Left ventricle myocardium inferior (tissue), 1 donor: ENCODE measurements around the gene SERPIND1. TPM values are rescaled to one million over a fixed set of nuclear protein-coding genes. Genes with fewer than 3 reads are reported as not detected.
"Not testable (repeated sequence)": the region's sequence is repeated elsewhere in the genome, so short reads cannot be mapped to it uniquely, and the experiment has no call there.

Experiments used
- DNase-seq: peaks from one replicate; pipeline ENCODE4 v3.0.0-alpha.2; 2020
- H3K27ac ChIP-seq: fragments of 200-600 bp; replicated peaks from 2 replicates; pipeline ENCODE4 v1.8.0; 2021
- H3K27me3 ChIP-seq: fragments of 200-600 bp; 2 replicates; pipeline ENCODE4 v1.8.0; 2021; ENCODE audit warnings: low read depth
- H3K36me3 ChIP-seq: fragments of 200-600 bp; 2 replicates; pipeline ENCODE4 v1.8.0; 2021
- H3K4me1 ChIP-seq: fragments of 200-600 bp; 2 replicates; pipeline ENCODE4 v1.8.0; 2021
- H3K4me3 ChIP-seq: fragments of 200-600 bp; 2 replicates; pipeline ENCODE4 v1.8.0; 2021; ENCODE audit warnings: mild to moderate bottlenecking, moderate library complexity
- H3K9me3 ChIP-seq: fragments of 200-600 bp; replicated peaks from 2 replicates; pipeline ENCODE4 v1.8.0; 2021
- intact Hi-C: fragments of 100-400 bp; cut with micrococcal nuclease; formaldehyde crosslinking; loops from one replicate; pipeline ENCODE4 v1.11.0; 2022
- total RNA-seq: library from RNA; stranded (reverse); fragmentation: NEBNext Ultra II Directional; extraction: Animal tissue kit (Norgen Biotek cat#: 25700); gene quantifications from one replicate; pipeline ENCODE4 v1.2.1, GENCODE V29; 2021
- TF ChIP-seq, protein P1 (sequence below): fragments of 200-600 bp; IDR thresholded peaks from 2 replicates; pipeline ENCODE4 v1.8.0; 2021; ENCODE audit warnings: antibody characterized with exemption, mild to moderate bottlenecking, borderline replicate concordance
- donor health status: DM: no; HTN: yes; CAD: no; lungs with severe emphysema.

The SERPIND1 gene
- total RNA-seq, 1 donor from 2014 or later: 0.16 TPM

DNA sequence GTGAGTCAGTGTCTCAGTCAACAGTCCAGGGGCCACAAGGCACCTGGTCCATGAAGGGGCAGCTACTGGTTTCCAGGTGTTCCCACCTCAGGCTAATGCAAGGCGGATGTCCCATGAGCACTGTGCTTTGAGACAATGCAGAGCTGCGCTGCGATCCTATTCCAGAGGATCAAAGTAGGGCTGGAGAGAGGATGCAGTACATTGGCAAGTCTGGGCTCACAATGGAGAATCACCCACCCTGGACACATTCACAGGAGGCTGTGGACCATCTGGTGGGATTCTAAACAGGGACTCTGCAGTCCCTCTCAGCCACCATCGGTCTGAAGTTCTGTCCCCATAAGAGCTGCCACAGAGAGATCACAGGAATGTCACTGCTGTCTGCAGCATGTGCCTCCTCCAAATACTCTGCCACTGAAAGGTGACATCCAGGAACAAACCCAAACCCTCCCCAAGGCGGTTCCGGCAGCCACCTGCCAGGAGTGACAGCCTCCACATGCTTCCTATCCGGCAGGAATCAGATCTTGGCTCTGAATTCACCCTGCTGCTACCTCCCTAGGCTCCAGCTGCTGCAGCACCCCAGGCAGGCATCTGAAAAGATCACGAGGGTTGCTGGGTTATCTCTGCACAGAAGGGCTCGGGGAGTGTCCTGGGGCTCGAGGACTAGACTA is 45.3 kb upstream of the SERPIND1 start:
- H3K9me3 ChIP-seq: no peaks in the 10 kb centered on the region
- DNase-seq: no peak
- H3K27ac ChIP-seq: no peak overlapping the region
- TF ChIP-seq, protein P1, sequence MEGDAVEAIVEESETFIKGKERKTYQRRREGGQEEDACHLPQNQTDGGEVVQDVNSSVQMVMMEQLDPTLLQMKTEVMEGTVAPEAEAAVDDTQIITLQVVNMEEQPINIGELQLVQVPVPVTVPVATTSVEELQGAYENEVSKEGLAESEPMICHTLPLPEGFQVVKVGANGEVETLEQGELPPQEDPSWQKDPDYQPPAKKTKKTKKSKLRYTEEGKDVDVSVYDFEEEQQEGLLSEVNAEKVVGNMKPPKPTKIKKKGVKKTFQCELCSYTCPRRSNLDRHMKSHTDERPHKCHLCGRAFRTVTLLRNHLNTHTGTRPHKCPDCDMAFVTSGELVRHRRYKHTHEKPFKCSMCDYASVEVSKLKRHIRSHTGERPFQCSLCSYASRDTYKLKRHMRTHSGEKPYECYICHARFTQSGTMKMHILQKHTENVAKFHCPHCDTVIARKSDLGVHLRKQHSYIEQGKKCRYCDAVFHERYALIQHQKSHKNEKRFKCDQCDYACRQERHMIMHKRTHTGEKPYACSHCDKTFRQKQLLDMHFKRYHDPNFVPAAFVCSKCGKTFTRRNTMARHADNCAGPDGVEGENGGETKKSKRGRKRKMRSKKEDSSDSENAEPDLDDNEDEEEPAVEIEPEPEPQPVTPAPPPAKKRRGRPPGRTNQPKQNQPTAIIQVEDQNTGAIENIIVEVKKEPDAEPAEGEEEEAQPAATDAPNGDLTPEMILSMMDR: no peak
- H3K36me3 ChIP-seq: peaks cover 65% of the 10 kb centered on the region
- H3K4me3 ChIP-seq: no peak overlapping the region
- peaks cover 9% of the 10 kb centered on the region for H3K4me1 ChIP-seq
- intact Hi-C loops: no loop called here
- H3K27me3 ChIP-seq: no peaks in the 10 kb centered on the region

DNA sequence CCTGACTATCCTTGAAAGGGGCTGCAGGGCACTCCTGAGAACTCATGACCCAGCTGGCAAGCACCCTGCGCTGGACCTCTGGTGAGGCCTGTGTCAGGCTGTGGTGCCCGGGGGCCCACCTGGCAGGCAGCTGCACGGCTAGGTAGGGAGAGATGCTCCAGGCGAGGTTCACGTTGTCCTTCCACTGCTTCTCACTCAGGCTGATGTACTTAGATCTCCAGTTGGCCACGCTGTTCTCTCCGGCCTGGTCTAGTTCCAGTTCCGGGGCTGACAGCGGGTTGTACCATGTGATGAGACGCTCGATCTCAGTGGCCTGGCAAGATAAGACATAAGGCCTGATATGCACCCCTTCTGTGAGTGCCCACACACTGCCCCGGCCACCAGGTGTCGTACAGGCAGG is 44.7 kb upstream of the SERPIND1 start:
- Histone ChIP-seq H3K4me1 (peaks cover 9% of the 10 kb centered on the region), H3K27me3 (no peaks in the 10 kb centered on the region), H3K27ac (no peak overlapping the region), H3K4me3 (no peak overlapping the region), H3K9me3 (no peaks in the 10 kb centered on the region), H3K36me3 (peaks cover 65% of the 10 kb centered on the region)
- TF ChIP-seq, protein P1: no peak
- DNase-seq: no peak
- intact Hi-C loops: no loop called here

- H3K27ac ChIP-seq, DNase-seq, H3K4me1 ChIP-seq, H3K9me3 ChIP-seq, intact Hi-C loops, H3K27me3 ChIP-seq, H3K4me3 ChIP-seq: not testable (repeated sequence)
- peaks cover 37% of the 10 kb centered on the region for H3K36me3 ChIP-seq
These were observed 41.5 kb upstream of the SERPIND1 start for GRCh38 chr22:20732431-20732830.

DNA sequence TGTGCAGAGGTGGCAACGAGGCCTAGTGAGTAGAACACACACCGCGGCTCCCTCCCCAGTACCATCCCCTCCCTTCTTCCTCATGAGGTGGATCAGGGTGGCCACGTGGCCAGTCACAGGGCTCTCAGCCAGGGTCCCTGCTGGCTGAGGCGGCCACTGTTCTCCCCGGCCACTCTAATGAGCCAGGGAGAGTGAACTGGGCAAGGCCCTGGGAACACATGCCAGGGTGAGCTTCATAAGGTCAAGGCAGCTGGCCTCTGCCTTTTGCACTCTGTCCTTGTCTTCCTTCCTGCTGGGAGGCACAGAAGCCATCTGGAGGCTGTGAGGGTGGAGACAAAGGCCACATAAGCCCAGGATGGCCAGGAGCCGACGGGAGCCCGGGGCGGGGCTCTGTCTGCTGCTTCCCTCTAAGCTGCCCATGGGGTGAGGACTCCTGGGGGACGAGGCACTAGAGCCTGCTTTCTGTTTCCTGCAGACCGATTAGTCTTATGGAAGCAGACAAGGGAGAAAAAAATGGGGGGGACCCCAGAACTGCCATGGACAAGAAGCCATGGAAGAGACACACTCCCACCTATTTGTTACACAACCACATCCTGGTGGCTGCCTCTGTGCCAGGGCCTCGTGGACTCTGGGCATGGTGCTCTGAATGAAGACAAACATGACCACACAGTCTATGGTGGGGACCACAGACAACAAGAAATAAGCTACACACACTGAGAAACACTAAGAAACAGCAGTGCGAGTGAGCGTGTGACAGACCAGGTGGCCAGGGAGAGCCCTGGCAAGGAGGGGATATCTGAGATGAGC is 38.4 kb upstream of the SERPIND1 start:
- H3K9me3 ChIP-seq, H3K27ac ChIP-seq, intact Hi-C loops, H3K27me3 ChIP-seq, DNase-seq, H3K4me1 ChIP-seq, H3K4me3 ChIP-seq: not testable (repeated sequence)
- H3K36me3 ChIP-seq: peaks cover 31% of the 10 kb centered on the region

GRCh38 chr22:20736891-20737290 is 37.0 kb upstream of the SERPIND1 start:
- not testable (repeated sequence) for H3K4me3 ChIP-seq, H3K9me3 ChIP-seq
- H3K36me3 ChIP-seq: peaks cover 38% of the 10 kb centered on the region

GRCh38 chr22:20738394-20739089 is 35.4 kb upstream of the SERPIND1 start:
- peaks cover 50% of the 10 kb centered on the region for H3K36me3 ChIP-seq
- peaks cover 4% of the 10 kb centered on the region for H3K4me1 ChIP-seq
- no peak overlapping the region for H3K27ac ChIP-seq
- H3K9me3 ChIP-seq: peaks cover 6% of the 10 kb centered on the region
- intact Hi-C loops: no loop called here
- no peak overlapping the region for H3K4me3 ChIP-seq
- TF ChIP-seq, protein P1: no peak
- no peaks in the 10 kb centered on the region for H3K27me3 ChIP-seq
- DNase-seq: no peak

More at GRCh38 chr22:20736891-20737290, 37.0 kb upstream of the SERPIND1 start:
- intact Hi-C loops, H3K27me3 ChIP-seq, DNase-seq, H3K4me1 ChIP-seq, H3K27ac ChIP-seq: not testable (repeated sequence)
